ENCODE data around the gene NLN. TPM values are rescaled to one million over a fixed set of nuclear protein-coding genes. Genes with fewer than 3 reads are reported as not detected.
A peak's percentile ranks its signal among the peaks of the same experiment; 100 is the strongest.

The NLN gene
- total and polyA plus RNA-seq, 9 of the 15 experiments (the other 6 are each of a cell fraction or from before 2014, with no cell fraction given) = 6.9 to 45.2 (median 28.8) TPM

- TF ChIP-seq, protein P1, sequence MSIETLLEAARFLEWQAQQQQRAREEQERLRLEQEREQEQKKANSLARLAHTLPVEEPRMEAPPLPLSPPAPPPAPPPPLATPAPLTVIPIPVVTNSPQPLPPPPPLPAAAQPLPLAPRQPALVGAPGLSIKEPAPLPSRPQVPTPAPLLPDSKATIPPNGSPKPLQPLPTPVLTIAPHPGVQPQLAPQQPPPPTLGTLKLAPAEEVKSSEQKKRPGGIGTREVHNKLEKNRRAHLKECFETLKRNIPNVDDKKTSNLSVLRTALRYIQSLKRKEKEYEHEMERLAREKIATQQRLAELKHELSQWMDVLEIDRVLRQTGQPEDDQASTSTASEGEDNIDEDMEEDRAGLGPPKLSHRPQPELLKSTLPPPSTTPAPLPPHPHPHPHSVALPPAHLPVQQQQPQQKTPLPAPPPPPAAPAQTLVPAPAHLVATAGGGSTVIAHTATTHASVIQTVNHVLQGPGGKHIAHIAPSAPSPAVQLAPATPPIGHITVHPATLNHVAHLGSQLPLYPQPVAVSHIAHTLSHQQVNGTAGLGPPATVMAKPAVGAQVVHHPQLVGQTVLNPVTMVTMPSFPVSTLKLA (conservative IDR thresholded peaks at IDR 0.05) = peak; percentile 37 to 80; a peak in 3 of 4 replicates
- TF ChIP-seq ZNF75A (CRISPR knock-in tag; IDR thresholded peaks at IDR 0.05) (no peak), L3MBTL2 (IDR thresholded peaks at IDR 0.05) (peak; percentile 80), ZNF282 (CRISPR knock-in tag; IDR thresholded peaks at IDR 0.05) (0 out of 2 replicates have a peak, but pooled peaks have one; percentile 30), PHTF2 (CRISPR knock-in tag; IDR thresholded peaks at IDR 0.05) (no peak), POLR2G (IDR thresholded peaks at IDR 0.05; ENCODE audit: low read depth, low read length) (peak; percentile 90), GMEB1 (CRISPR knock-in tag; IDR thresholded peaks at IDR 0.05) (peak; percentile 32), GATAD2A (IDR thresholded peaks at IDR 0.05) (peak; percentile 13; the same call in 1 of the 2 replicates), FOSL1 (tag; conservative IDR thresholded peaks at IDR 0.05) (0 out of 2 replicates have a peak, but pooled peaks have one; percentile 29), RBBP5 (IDR thresholded peaks at IDR 0.05; ENCODE audit: borderline replicate concordance, insufficient read depth, low read length, poor library complexity, severe bottlenecking) (peak; percentile 44), TRIM25 (IDR thresholded peaks at IDR 0.05; ENCODE audit: borderline replicate concordance) (no peak), PHF8 (IDR thresholded peaks at IDR 0.05; ENCODE audit: borderline replicate concordance, low read length) (peak; percentile 85; the same call in 1 of the 2 replicates), ZC3H4 (CRISPR knock-in tag; IDR thresholded peaks at IDR 0.05; ENCODE audit: borderline replicate concordance) (0 out of 2 replicates have a peak, but pooled peaks have one; percentile 28)
- TF ChIP-seq, protein P2, sequence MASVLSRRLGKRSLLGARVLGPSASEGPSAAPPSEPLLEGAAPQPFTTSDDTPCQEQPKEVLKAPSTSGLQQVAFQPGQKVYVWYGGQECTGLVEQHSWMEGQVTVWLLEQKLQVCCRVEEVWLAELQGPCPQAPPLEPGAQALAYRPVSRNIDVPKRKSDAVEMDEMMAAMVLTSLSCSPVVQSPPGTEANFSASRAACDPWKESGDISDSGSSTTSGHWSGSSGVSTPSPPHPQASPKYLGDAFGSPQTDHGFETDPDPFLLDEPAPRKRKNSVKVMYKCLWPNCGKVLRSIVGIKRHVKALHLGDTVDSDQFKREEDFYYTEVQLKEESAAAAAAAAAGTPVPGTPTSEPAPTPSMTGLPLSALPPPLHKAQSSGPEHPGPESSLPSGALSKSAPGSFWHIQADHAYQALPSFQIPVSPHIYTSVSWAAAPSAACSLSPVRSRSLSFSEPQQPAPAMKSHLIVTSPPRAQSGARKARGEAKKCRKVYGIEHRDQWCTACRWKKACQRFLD (CRISPR knock-in tag; IDR thresholded peaks at IDR 0.05) = 0 out of 2 replicates have a peak, but pooled peaks have one; percentile 34
- TF ChIP-seq, protein P3, sequence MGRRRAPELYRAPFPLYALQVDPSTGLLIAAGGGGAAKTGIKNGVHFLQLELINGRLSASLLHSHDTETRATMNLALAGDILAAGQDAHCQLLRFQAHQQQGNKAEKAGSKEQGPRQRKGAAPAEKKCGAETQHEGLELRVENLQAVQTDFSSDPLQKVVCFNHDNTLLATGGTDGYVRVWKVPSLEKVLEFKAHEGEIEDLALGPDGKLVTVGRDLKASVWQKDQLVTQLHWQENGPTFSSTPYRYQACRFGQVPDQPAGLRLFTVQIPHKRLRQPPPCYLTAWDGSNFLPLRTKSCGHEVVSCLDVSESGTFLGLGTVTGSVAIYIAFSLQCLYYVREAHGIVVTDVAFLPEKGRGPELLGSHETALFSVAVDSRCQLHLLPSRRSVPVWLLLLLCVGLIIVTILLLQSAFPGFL (CRISPR knock-in tag; IDR thresholded peaks at IDR 0.05) = 0 out of 2 replicates have a peak, but pooled peaks have one; percentile 78
Observed at GRCh38 chr5:65721720-65722574, at the start of gene NLN, which contains the start of gene SGTB (continued).
